H1 (cell line): ENCODE results near the gene RHOBTB3. TPM values are rescaled to one million over a fixed set of nuclear protein-coding genes. Genes with fewer than 3 reads are reported as not detected.

Experiments used
- CTCF ChIA-PET: fragments of 300-600 bp; sonication (Branson Sonifier 250); formaldehyde crosslinking; loops from one replicate; lab custom pipeline; 2021; ENCODE audit not compliant: partially characterized antibody; lab: Charles Lee
- POLR2A ChIA-PET: fragments of 300-600 bp; sonication (Branson Sonifier 250); formaldehyde crosslinking; loops from one replicate; lab custom pipeline; 2021; ENCODE audit warnings: inconsistent platforms; ENCODE audit not compliant: partially characterized antibody; lab: Charles Lee
- DNase-seq, 2 experiments: peaks; one replicate each; pipeline versions ENCODE4 v3.0.0 to v3.0.0-alpha.2; 2010 to 2022; ENCODE audit warnings: low spot score in 2 of 2, low read depth in 1 of 2, mixed read lengths in 1 of 2
- FAIRE-seq: peaks from 2 replicates; lab custom pipeline; 2011; peaks lifted over from hg19 to GRCh38; lab: Jason Lieb, UNC
- H2AFZ ChIP-seq: 2 replicates; pipeline ENCODE4 v1.8.1; 2012; ENCODE audit warnings: low read length, inconsistent platforms
- H2AK5ac ChIP-seq: 2 replicates; pipeline ENCODE4 v1.6.1; 2013; ENCODE audit warnings: low read depth, low read length
- H2BK120ac ChIP-seq: replicated peaks from 2 replicates; pipeline ENCODE3; 2013; ENCODE audit warnings: low read depth, low read length, inconsistent platforms
- H2BK12ac ChIP-seq: 2 replicates; pipeline ENCODE4 v1.6.1; 2013; ENCODE audit warnings: low read depth, low read length
- H2BK15ac ChIP-seq: 2 replicates; pipeline ENCODE4 v1.6.1; 2013; ENCODE audit warnings: low read length
- H2BK20ac ChIP-seq: 2 replicates; pipeline ENCODE4 v1.6.1; 2013; ENCODE audit warnings: low read length
- H2BK5ac ChIP-seq: 2 replicates; pipeline ENCODE4 v1.6.1; 2013; ENCODE audit warnings: low read depth, low read length
- H3K14ac ChIP-seq: 2 replicates; pipeline ENCODE4 v1.6.1; 2013; ENCODE audit warnings: inconsistent platforms; ENCODE audit not compliant: insufficient read length
- H3K18ac ChIP-seq: 2 replicates; pipeline ENCODE4 v1.6.1; 2013; ENCODE audit warnings: low read length; ENCODE audit errors: extremely low read depth
- H3K23ac ChIP-seq: 2 replicates; pipeline ENCODE4 v1.6.1; 2013; ENCODE audit warnings: inconsistent platforms; ENCODE audit not compliant: insufficient read length
- H3K23me2 ChIP-seq: 2 replicates; pipeline ENCODE4 v1.6.1; 2013; ENCODE audit warnings: low read depth, low read length
- H3K27ac ChIP-seq: 2 replicates; pipeline ENCODE4 v1.6.1; 2011; ENCODE audit warnings: low read depth, low read length, inconsistent platforms
- H3K27me3 ChIP-seq, 4 experiments: replicated peaks in 1 of 4; 1 replicate in 1 of 4; 2 replicates in 3 of 4; pipeline versions ENCODE4 v1.6.1 to v1.8.1; 2011 to 2013; ENCODE audit warnings: low read length in 3 of 4, mild to moderate bottlenecking in 3 of 4, inconsistent platforms in 2 of 4, mixed read lengths in 2 of 4, moderate library complexity in 1 of 4; ENCODE audit not compliant: control insufficient read depth in 3 of 4, insufficient read depth in 3 of 4; ENCODE audit errors: extremely low read depth in 1 of 4
- H3K36me3 ChIP-seq, 4 experiments: 2 replicates each; pipeline versions ENCODE4 v1.6.1 to v1.8.1; 2011 to 2013; ENCODE audit warnings: mild to moderate bottlenecking in 4 of 4, low read length in 3 of 4, moderate library complexity in 2 of 4, control low read depth in 1 of 4, inconsistent platforms in 1 of 4; ENCODE audit not compliant: insufficient read depth in 4 of 4, control insufficient read depth in 2 of 4
- H3K4ac ChIP-seq: replicated peaks from 2 replicates; pipeline ENCODE3; 2013; ENCODE audit warnings: low read length, low read depth, mixed read lengths, inconsistent platforms; ENCODE audit not compliant: insufficient read length
- H3K4me1 ChIP-seq, 4 experiments: replicated peaks in 1 of 4; 1 replicate in 1 of 4; 2 replicates in 3 of 4; pipeline versions ENCODE4 v1.6.1 to v1.8.1; 2011 to 2013; ENCODE audit warnings: low read length in 3 of 4, inconsistent platforms in 2 of 4, mixed read lengths in 1 of 4; ENCODE audit not compliant: insufficient read depth in 4 of 4, control insufficient read depth in 3 of 4
- H3K4me2 ChIP-seq, 2 experiments: 2 replicates each; pipeline versions ENCODE4 v1.6.1 to v1.8.1; 2011 to 2013; ENCODE audit warnings: low read depth in 2 of 2, low read length in 2 of 2, control low read depth in 1 of 2, inconsistent platforms in 1 of 2, mild to moderate bottlenecking in 1 of 2; ENCODE audit not compliant: insufficient read depth in 1 of 2
- H3K4me3 ChIP-seq, 4 experiments: fragments of 200-600, 300-600 bp in 1 of 4; sonication (generic), shearing (Covaris generic), sonication (Bioruptor Twin) in 1 of 4; 2 replicates each; pipeline versions ENCODE4 v1.5.1 to v1.8.1; 2011 to 2016; ENCODE audit warnings: low read length in 4 of 4, low read depth in 3 of 4, control low read depth in 2 of 4, inconsistent platforms in 2 of 4, mild to moderate bottlenecking in 2 of 4, mixed read lengths in 1 of 4, moderate library complexity in 1 of 4; ENCODE audit not compliant: insufficient read depth in 2 of 4; ENCODE audit errors: extremely low read depth in 1 of 4
- H3K56ac ChIP-seq: replicated peaks from 2 replicates; pipeline ENCODE3; 2013; ENCODE audit warnings: low read depth, mild to moderate bottlenecking, mixed read lengths, low read length, inconsistent platforms; ENCODE audit not compliant: insufficient read length
- H3K79me1 ChIP-seq: 2 replicates; pipeline ENCODE4 v1.6.1; 2013; ENCODE audit warnings: low read depth, low read length, control low read depth
- H3K79me2 ChIP-seq, 2 experiments: 2 replicates each; pipeline versions ENCODE4 v1.6.1 to v1.8.1; 2012 to 2013; ENCODE audit warnings: low read length in 2 of 2, mild to moderate bottlenecking in 2 of 2, inconsistent platforms in 1 of 2; ENCODE audit not compliant: insufficient read depth in 2 of 2, control insufficient read depth in 1 of 2
- H3K9ac ChIP-seq, 4 experiments: replicated peaks in 1 of 4; 1 replicate in 1 of 4; 2 replicates in 3 of 4; pipeline versions ENCODE4 v1.6.1 to v1.8.1; 2011 to 2013; ENCODE audit warnings: low read depth in 3 of 4, low read length in 3 of 4, control low read depth in 2 of 4, mild to moderate bottlenecking in 2 of 4, moderate library complexity in 2 of 4, inconsistent platforms in 1 of 4; ENCODE audit errors: extremely low read depth in 1 of 4
- H3K9me3 ChIP-seq, 2 experiments: 2 replicates each; pipeline versions ENCODE4 v1.6.1 to v1.8.1; 2012 to 2013; ENCODE audit warnings: mild to moderate bottlenecking in 2 of 2, moderate library complexity in 2 of 2, control low read depth in 1 of 2, inconsistent platforms in 1 of 2, low read depth in 1 of 2, low read length in 1 of 2, mixed read lengths in 1 of 2; ENCODE audit not compliant: insufficient read depth in 2 of 2
- H4K20me1 ChIP-seq, 2 experiments: replicated peaks in 1 of 2; 2 replicates each; pipeline versions ENCODE3 to v1.8.1; 2011 to 2013; ENCODE audit warnings: inconsistent platforms in 2 of 2, low read length in 2 of 2, mild to moderate bottlenecking in 1 of 2; ENCODE audit not compliant: insufficient read depth in 2 of 2, control insufficient read depth in 1 of 2
- H4K5ac ChIP-seq: 2 replicates; pipeline ENCODE4 v1.6.1; 2013; ENCODE audit warnings: low read length, low read depth, mixed read lengths, inconsistent platforms; ENCODE audit not compliant: insufficient read length
- H4K8ac ChIP-seq: 2 replicates; pipeline ENCODE4 v1.8.0; 2013; ENCODE audit warnings: mild to moderate bottlenecking, moderate library complexity, low read length, inconsistent platforms; ENCODE audit not compliant: insufficient read depth; ENCODE audit errors: extremely low read depth
- H4K91ac ChIP-seq: replicated peaks from 2 replicates; pipeline ENCODE3; 2013; ENCODE audit warnings: low read length, mixed read lengths, inconsistent platforms; ENCODE audit not compliant: insufficient read length
- CEBPB ChIP-seq: IDR thresholded peaks from 2 replicates; pipeline ENCODE4 v1.6.1; 2012; ENCODE audit warnings: low read depth, low read length
- POU5F1 ChIP-seq: IDR thresholded peaks from 2 replicates; pipeline ENCODE4 v1.6.1; 2011; ENCODE audit warnings: low read depth, mild to moderate bottlenecking, low read length, moderate library complexity
- WGBS, 2 experiments: shearing (Covaris generic) in 1 of 2; methylation state at CpG; one replicate each; pipeline versions ENCODE4 v1.1.6 to v1.1.7; 2013 to 2015; ENCODE audit warnings: low lambda C conversion rate in 2 of 2, mixed read lengths in 2 of 2, inconsistent platforms in 1 of 2, low coverage in 1 of 2, missing lambda C conversion rate in 1 of 2; ENCODE audit not compliant: insufficient replicate concordance in 2 of 2, insufficient coverage in 1 of 2, insufficient read length in 1 of 2; ENCODE audit errors: extremely low coverage in 1 of 2, missing lambda C conversion rate in 1 of 2; 5-methylcytosine and 5-hydroxymethylcytosine counted together
- polyA plus RNA-seq, 7 experiments: library from polyadenylated mRNA; depleted of rRNA in 3 of 7; stranded (reverse) in 5 of 7; unstranded in 2 of 7; fragments of >200 nt in 5 of 7; fragments of 200-250 nt in 2 of 7; gene quantifications; 1 replicate in 5 of 7; 2 replicates in 1 of 7; 4 replicates in 1 of 7; pipeline versions ENCODE4 v1.2.1 to v1.2.3, GENCODE V29; 2011 to 2013; ENCODE audit warnings: missing spikeins in 2 of 7, mixed read lengths in 2 of 7
- total RNA-seq: library from RNA; stranded (reverse); fragmentation: NEBNext Ultra II Directional; extraction: Animal tissue kit (Norgen Biotek cat#: 25700); gene quantifications from 2 replicates; pipeline ENCODE4 v1.2.1, GENCODE V29; 2021

The RHOBTB3 gene
- total and polyA plus RNA-seq, 2 of the 8 experiments (the other 6 are each of a cell fraction or from before 2014, with no cell fraction given): 8.2 to 17.5 TPM

DNA sequence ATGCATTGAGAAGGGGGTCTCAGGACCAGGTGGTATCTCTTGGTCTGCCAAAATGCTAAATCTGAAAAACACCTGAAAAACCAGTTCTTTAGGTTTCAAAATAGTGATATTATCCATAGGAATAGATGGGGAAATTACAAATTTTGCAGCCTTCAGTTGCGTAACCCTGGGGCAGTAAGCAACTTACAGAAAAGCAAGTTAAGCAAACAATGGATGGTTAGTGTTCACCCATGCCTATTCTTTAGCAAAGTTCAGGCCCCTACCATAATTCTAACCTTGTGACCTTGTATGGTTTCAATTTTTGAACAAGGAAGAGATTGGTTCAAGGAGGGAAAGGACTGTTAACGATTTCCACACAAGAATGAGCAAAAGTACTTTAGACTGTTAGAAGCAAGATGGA lies 66.9 kb downstream of the RHOBTB3 start:
- no peak overlapping the region for H3K4me3 ChIP-seq
- H2BK20ac ChIP-seq: no peak overlapping the region
- H4K5ac ChIP-seq: no peak overlapping the region
- no peak overlapping the region for H3K18ac ChIP-seq
- no peak overlapping the region for H3K9ac ChIP-seq
- no peaks in the 10 kb centered on the region for H3K23me2 ChIP-seq
- H3K4me2 ChIP-seq: no peak overlapping the region
- H2BK15ac ChIP-seq: no peak overlapping the region
- H4K91ac ChIP-seq: no peak overlapping the region
- no peak for DNase-seq
- H2BK12ac ChIP-seq: no peak overlapping the region
- H4K20me1 ChIP-seq: no peaks in the 10 kb centered on the region
- no peak overlapping the region for H2BK5ac ChIP-seq
- no peaks in the 10 kb centered on the region for H3K4me1 ChIP-seq
- no peak overlapping the region for H3K23ac ChIP-seq
- H3K14ac ChIP-seq: no peak overlapping the region
- H3K79me1 ChIP-seq: no peaks in the 10 kb centered on the region
- no peaks in the 10 kb centered on the region for H3K9me3 ChIP-seq
- no peak overlapping the region for H2AK5ac ChIP-seq
- CTCF ChIA-PET: interaction anchor here (0.7 to 1.4 kb wide), 2 partner anchors 14 to 51 kb away, joined by 3 to 5 read pairs; no protein-coding TSS in a partner anchor
- no peaks in the 10 kb centered on the region for H3K27me3 ChIP-seq
- whole genome bisulfite sequencing, 2 experiments: 98% methylated on average over 2 of the region's 2 CpGs; no CpG with 5 or more reads in 1 of the 2 experiments
- no peak overlapping the region for H4K8ac ChIP-seq
- no peak overlapping the region for H3K56ac ChIP-seq
- no peak overlapping the region for H3K4ac ChIP-seq
- POLR2A ChIA-PET: no interaction called here
- no peak overlapping the region for H2BK120ac ChIP-seq
- H3K27ac ChIP-seq: no peak overlapping the region
- H3K79me2 ChIP-seq: no peaks in the 10 kb centered on the region
- TF ChIP-seq CEBPB: peak; percentile 15; the same call in 1 of the 2 replicates
- TF ChIP-seq POU5F1: no peak
- FAIRE-seq: no peak
- H3K36me3 ChIP-seq: no peaks in the 10 kb centered on the region
- no peak overlapping the region for H2AFZ ChIP-seq
